ENCODE data around the gene AFAP1L1.

AFAP1L1 gene

GRCh38 chr5:149284501-149284900 is 12.8 kb downstream of the AFAP1L1 start:
- ATAC-seq (no peak), DNase-seq (no peak)

- DNase-seq = no peak
- peak; percentile 72 for ATAC-seq
These were observed 13.5 kb downstream of the AFAP1L1 start for GRCh38 chr5:149285153-149285552.

GRCh38 chr5:149288436-149288835 is 16.8 kb downstream of the AFAP1L1 start:
- DNase-seq (no peak), ATAC-seq (no peak)

GRCh38 chr5:149289301-149289700 is 17.6 kb downstream of the AFAP1L1 start:
- no peak for ATAC-seq
- DNase-seq = no peak

GRCh38 chr5:149294872-149295829 is 23.5 kb downstream of the AFAP1L1 start:
- no peak for DNase-seq
- no peak for ATAC-seq

- ATAC-seq (peak; percentile 31), DNase-seq (no peak)
These were observed 25.8 kb downstream of the AFAP1L1 start for GRCh38 chr5:149297340-149298025.

- ATAC-seq = no peak
- no peak for DNase-seq
These were observed 26.5 kb downstream of the AFAP1L1 start for GRCh38 chr5:149298163-149298562.

GRCh38 chr5:149298842-149299404 is 27.3 kb downstream of the AFAP1L1 start:
- ATAC-seq (no peak), DNase-seq (no peak)

- DNase-seq = no peak
- ATAC-seq = no peak
These were observed 27.9 kb downstream of the AFAP1L1 start for GRCh38 chr5:149299451-149300054.

- DNase-seq (no peak), ATAC-seq (no peak)
These were observed 28.8 kb downstream of the AFAP1L1 start for GRCh38 chr5:149300441-149300840.

- DNase-seq = no peak
- no peak for ATAC-seq
These were observed 29.5 kb downstream of the AFAP1L1 start for GRCh38 chr5:149301049-149301743.

- ATAC-seq = no peak
- DNase-seq = no peak
These were observed 30.2 kb downstream of the AFAP1L1 start for GRCh38 chr5:149301744-149302380.

GRCh38 chr5:149302641-149303040 is 31.0 kb downstream of the AFAP1L1 start:
- DNase-seq (no peak), ATAC-seq (no peak)

- no peak for ATAC-seq
These were observed 31.6 kb downstream of the AFAP1L1 start for GRCh38 chr5:149303210-149303609.

GRCh38 chr5:149304195-149305078 is 32.8 kb downstream of the AFAP1L1 start:
- no peak for ATAC-seq
- no peak for DNase-seq

More at GRCh38 chr5:149303210-149303609, 31.6 kb downstream of the AFAP1L1 start:
- no peak for DNase-seq

GRCh38 chr5:149309354-149309753 is 37.7 kb downstream of the AFAP1L1 start:
- ATAC-seq = no peak
- DNase-seq = no peak

GRCh38 chr5:149310488-149310887 is 38.8 kb downstream of the AFAP1L1 start:
- DNase-seq = no peak
- no peak for ATAC-seq

- ATAC-seq (no peak), DNase-seq (no peak)
These were observed 39.4 kb downstream of the AFAP1L1 start for GRCh38 chr5:149310947-149311658.

- DNase-seq = no peak
- no peak for ATAC-seq
These were observed 41.6 kb downstream of the AFAP1L1 start for GRCh38 chr5:149313151-149313841.
